Activated T-cell treated with anti-CD3 and anti-CD28 coated beads, Interleukin-2, amount 50 U/mL, for 48 hours (primary cell): ENCODE data around the gene ELOVL5.
A peak's percentile ranks its signal among the peaks of the same experiment; 100 is the strongest.
"Not testable (repeated sequence)": the region's sequence is repeated elsewhere in the genome, so short reads cannot be mapped to it uniquely, and the experiment has no call there.

Source experiments
- DNase-seq, 2 experiments: peaks; one replicate each; pipeline ENCODE4 v3.0.0-alpha.2; 2020

Gene ELOVL5

DNA sequence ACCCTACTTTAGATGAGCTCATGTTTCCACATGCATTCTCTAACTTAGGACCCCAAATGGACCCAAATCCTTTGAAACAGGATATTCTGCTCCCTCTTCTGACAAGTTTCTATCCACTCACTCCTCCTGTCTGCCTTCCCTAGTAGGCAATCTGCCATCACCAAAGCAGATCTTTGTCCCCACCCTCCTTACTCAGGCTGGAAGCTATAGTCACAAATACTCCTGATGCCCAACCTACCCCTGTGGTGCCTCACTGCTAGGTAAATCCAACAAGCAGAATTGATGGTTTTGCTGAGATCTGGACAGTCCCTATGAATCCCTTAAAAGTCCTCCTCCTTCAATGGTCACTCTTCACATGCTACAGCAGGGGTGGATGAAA, 21.7 kb downstream of the ELOVL5 start:
- no peak for DNase-seq

DNA sequence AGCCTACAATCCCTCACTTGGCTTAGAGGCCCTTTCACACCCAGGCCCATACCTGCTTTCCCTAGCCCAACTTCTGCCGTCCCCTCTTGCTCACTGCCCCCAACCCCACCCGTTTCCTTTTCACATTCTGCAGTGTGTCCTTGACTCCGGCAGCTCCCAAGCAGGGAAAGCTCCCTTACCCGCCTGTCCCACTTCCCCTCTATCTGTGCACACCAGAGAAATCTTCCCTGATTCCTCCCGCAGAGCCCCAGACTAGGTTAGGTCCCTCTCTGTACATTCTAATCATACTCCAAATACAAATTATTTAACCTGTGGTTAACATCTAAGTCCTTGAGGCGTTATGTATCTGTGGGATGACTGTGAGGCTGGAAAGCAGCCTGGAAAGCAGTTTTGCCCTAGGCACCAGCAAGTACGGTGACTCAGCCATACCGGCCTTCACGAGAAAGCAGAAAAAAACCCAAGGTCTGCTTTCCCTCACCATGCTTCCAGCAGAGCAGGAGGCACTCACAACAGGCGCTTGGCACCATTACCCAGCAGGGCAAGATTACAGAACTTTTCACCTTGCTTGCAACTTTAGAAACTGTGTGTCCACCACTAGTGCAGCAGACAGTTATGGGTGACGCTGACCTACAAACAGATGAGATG, 22.3 kb downstream of the ELOVL5 start:
- no peak for DNase-seq

DNA sequence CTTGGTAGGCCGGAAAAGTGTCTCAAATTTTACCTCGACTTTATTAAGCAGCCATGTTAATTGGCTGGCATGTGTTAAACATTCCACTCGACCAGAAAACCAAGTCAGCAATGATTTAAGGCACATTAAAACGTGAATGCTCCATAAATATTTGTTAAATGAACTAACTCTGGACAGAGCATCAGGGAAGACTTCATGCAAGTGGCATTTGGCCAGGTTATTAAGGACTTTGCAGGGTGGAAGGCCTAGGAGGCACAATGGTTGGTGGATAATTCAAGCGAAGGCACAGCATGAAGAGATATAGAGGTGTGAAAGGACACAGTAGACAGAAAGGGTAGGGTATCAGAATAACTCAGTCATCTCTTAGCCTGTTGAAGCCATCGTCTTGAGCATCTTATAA, 23.0 kb downstream of the ELOVL5 start:
- DNase-seq, result no peak

DNA sequence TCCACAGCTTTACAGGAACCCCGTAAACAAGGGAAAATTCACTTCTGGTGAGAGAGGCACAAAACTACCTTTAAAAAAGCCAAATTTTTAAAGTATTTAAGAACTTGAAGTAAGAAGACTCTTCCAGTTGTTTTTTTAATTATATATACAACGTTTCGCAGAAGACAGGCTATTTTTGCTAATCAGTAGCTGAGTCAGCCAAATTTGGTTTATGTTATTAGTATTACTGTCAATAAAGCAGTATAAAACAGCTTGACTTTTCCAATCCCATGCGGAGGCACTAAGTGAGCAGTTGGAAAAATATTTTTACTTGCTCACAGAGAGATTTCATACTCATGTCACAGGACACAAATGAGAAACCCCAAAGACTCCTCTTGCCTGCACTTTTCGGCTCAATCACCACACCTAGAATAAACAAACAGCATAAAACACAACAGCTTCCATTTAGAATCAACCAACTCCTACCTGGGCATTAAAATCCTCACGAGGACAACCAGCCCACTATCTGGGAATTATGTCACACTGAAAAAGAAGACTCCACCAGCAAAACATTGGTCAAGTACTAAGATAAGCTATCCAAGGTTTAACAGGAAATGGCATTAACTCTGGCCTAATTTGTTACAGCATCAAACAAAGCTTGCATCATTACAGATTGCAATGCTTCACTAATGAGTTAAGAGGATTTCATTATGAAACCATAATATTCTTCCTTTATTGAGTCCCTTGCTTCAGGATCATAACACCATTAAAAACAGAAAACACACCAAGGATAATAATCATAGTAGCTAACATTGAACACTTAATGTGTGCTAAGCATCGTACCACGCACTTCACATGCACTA, 26.3 kb downstream of the ELOVL5 start:
- DNase-seq, result no peak

DNA sequence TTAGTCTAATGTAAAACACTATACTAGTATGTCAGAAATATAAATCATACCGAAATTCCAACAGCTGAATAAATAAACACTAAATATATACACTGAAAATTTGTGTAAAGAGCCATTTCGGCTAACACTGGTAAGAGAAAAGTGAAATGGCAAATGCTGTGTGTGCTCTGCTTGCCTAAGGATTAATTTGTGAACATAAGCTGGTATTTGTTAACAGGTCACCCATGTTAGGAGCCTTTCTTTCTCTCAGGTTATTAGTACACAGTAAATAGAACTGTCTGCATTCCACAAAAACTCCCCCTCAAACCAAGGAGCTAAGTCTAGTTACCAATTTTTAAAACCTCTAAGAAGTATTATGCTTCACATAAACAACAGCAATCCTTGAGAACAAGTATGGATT, 27.0 kb downstream of the ELOVL5 start:
- DNase-seq, result no peak

DNA sequence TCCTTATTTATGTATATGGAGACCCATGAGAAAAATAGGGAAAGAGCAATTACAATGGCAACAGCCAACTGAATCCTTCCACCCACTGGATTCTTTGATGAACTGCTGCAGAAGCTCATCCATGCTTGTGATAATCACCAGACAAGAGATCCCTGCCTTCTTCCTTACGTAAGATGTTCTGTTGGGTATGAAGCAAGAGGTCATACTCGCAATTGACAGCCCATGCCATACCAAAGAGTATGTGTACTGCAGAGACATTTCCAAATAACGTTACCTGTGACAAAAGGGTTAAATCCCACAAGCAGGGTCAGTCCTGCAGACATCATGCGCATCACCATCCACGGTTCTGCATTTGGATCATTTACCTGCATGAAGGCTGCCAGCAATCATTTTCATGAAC, 27.8 kb downstream of the ELOVL5 start:
- DNase-seq, result no peak

DNA sequence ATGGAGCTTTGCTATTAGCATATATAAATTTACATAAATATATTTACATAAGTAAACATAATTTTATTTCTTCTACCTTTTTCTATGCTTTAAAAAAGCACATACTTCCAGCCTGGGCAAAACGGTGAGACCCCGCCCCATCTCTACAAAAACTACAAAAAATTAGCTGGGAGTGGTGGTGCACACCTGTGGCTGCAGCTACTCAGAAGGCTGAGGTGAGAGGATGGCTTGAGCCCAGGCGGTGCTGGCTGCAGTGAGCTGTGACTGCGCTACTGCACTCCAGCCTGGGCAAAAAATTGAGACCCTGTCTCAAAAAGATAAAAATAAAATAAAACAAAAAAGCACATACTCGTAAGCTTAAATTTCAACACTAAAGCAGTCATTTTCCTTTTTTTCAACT, 30.3 kb downstream of the ELOVL5 start:
- DNase-seq, result no peak

DNA sequence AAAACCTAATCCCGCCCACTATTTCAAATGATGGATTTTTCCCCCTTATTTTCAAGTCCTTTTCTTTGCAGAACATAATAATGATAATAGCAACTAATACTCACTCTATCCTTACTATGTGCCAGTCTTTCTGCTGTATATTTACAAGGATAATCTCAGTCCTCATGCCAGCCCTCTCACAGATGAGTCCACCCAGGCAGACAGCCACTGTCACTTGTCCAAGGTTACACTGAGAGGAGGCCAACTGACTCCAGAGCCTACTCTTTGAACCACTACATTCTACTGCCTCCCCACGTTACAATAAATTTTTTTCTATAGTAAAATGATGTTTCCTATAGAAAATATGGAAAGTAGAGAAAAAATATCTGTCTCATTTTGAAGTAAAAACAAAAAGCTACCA, 30.9 kb downstream of the ELOVL5 start:
- no peak for DNase-seq

DNA sequence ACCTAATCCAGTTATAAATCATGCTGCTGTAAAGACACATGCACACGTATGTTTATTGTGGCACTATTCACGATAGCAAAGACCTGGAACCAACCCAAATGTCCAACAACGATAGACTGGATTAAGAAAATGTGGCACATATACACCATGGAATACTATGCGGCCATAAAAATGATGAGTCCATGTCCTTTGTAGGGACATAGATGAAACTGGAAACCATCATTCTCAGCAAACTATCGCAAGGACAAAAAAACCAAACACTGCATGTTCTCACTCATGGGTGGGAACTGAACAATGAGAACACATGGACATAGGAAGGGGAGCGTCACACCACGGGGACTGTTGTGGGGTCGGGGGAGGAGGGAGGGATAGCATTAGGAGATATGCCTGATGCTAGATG, 31.5 kb downstream of the ELOVL5 start:
- DNase-seq, result not testable (repeated sequence)

DNA sequence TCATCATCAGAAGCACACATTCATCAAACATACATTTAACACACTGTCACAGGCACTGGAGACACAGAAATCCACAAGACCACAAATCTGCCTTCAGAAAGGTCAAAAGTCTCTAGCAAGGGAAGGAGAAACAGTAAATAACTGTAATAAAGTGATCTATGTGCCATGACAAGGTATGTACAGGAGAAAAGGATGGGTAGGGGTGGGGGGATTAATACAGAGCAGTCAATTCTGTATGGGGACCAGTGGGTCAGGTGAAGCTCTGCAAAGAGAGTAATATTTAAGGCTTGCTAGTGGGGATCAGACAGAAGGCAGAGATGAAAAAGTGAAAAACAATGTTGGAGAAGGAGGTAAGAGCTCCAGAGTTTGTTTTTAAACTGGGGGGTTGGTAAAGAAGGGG, 32.6 kb downstream of the ELOVL5 start:
- no peak for DNase-seq

DNA sequence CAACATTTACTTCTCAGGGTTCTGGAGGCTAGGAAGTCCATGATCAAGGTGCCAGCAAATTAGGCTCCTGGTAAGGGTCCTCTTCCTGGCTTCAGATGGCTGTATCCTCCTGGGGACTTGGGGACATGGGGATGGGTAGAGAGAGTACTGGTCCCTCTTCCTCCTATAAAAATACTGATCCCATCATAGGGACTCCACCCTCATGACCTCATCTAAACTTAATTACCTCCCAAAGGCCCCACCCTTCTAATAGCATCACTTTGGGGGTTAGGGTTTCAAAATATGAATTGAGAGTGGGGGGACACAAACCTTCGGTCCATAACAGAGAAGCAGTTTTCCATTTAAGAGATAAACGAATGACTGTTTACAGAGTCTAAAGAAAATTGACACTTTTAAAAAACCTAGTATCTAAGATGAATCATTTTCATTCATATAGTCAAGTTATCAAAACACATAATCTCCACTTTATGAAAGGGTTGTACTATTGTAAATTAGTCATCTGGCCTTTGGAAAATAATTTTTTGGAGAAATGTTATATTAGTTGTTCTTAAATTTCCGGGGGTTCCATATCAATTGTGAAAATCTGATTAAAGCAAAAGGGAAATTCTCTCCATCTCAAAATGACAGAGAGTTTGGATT, 33.5 kb downstream of the ELOVL5 start:
- DNase-seq, result no peak

DNA sequence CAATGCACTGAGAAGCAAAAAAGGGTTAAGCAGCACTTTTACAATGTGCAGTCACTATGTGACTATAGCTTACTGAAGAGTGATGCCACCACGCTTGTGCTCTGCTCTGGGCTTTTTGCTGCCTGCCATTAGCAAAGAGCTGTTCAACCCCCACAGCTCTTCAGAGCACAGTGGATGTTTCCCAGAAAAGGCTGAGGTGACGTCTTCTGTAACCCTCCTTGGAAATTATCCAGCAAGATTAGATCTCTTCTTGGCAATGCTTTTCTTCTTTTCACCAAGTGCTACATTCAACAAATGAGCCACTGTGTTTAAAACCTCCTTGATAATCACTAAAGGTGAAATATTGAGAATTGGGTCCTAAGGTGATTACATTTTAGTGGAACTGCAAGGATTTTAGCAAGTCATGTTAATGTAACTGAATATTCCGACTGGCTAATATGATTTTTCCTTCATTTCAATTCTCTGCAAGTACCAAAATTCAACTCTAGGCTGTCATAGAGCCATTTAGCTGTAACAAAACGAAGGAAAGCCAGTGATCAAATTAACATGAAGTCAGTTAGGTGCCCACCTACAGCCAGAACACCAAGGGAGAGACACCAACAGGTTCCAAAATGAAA, 34.9 kb downstream of the ELOVL5 start:
- no peak for DNase-seq

DNA sequence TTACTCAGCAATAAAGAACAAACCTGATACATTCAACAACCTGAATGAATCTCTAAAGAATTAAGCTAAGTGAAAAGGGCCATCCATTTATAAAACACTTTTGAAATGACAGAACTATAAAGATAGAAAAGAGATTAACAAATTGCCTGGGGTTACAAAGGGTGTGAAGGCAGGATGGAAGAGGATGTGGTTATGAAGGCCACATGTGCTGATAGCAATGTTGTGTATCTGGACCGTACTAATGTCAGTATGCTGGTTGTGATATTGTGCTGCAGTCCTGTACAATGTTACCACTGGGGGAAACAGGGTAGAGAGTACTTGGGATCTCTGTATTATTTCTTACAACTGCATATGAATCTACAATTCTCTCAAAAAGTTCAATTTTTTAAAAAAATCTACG, 36.4 kb downstream of the ELOVL5 start:
- no peak for DNase-seq

DNA sequence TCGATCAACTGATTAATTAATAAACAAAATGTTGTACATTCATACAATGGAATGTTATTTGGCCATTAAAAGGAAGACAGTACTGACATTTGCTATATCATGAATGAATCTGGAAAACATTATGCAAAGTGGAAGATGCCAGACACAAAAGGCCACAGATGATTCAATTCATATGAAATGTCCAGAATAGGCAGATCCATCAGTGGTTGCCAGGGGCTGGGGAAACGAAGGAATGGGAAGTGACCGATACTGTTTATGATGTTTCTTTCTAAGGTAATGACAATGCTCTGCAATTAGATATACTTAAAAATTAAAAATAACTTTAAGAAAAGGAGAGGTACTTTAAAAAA, 37.2 kb downstream of the ELOVL5 start:
- no peak for DNase-seq

DNA sequence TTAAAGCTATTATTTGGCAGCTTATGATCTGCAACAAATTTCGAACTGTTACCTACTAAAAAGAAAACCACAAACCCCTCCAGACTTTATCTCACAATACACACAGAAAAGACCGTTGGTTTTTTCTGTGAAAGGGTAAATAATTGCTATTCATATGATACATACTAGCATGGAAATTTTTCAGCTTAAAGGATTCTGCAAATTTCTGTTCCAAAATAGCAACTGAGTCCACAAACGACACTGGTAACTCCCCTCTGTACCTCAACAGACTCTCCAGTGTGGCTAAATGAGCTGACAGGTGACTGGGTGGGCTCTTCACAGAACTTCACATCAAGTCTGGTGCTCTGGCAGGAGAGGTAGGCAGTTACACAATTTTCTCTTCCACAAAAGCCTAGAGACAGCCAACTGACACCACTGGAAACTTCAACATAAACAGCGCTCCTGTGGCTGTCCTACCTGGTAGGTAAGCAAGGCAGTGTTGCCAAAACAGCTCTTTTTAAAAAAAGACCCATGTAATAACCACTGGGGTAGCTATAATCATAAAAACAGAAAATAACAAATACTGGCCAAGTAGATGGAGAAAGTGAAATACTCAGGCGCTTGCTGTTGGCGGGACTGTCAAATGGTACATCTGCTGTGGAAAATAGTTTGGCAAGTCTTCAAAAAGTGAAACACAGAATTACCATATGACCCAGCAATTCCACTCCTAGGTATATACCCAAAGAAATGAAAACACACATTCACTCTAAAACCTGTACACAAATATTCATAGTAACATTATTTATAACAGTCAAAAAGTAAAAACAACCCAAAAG, 37.8 kb downstream of the ELOVL5 start:
- DNase-seq, result no peak

DNA sequence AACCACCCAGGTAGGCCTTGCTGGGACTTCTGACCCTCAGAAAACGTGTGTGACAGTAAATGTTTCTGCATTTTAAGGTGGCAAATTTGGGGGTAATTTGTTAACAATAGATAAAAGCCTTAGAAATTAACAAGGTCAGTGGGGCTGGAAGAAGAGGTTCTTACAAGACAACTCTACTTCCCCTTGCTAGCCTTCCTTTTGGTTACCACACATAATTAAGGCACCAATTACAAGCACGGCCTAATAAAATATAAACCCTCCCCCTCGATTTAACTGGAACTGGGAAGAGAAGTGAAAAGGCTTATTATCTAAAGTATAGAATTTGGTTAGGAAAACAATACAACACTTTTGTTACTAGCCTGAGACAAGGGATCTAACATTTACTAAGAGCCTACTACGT, 38.8 kb downstream of the ELOVL5 start:
- no peak for DNase-seq

DNA sequence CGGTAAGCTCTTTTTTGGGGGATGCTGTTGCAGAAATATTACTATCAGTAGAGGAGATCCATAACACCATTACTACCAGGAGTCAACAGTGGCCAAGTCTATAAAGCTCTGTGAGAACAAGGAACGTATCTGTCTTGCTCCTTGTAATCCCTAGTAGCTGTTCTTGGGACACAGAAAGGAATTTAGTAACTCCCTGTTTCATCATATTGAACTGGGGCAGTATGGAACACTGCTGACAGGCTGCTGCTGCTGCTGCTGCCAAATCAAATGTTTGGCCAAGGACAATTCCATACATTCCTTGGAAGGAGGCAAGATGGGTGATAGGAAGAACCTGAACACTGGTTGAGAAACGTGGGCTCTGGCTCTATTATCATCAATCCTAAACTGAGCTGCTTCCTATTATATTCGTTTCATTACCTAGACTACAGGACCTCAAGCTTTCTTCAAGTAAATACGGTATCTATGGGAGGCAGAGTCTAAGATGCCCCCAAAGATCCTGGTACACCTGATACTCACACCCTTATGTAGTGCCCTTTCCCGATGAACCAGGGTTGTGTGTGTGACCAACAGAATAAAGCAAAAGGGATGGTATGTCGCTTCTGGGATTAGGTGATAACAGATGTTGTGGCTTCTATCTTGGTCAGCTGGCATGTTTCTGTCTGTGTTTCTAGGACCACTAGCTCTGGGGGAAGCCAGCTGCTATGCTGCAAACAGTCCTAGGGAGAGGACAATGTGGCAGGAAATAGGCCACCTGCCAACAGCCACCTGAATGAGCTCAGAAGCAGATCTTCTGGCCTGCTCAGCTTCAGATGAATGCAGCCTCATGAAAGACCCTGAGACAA, 39.5 kb downstream of the ELOVL5 start:
- no peak for DNase-seq

DNA sequence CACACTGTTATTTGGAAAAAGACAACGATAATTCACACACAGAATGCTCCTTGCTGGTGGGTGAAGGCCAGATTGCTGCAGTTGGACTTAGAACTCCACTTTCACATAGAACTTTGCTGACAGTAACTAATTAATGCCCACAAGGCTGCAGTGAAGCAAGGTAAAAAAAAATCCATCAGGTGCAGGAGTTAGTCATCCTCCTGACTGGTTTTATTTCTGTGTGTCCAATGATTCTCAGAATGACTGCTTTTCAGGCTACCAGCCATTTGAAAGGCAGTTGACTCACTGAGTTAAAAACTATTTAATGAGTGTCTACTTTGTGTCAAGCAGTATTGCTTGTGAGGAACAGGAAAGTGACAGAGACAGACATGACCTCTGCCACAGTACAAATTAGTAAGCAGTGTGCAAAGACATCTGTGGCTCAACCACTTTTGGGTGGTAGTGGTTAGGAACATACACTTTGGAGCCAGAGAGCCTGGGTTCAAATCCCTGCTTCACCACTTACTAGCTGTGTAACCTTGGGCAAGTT, 41.9 kb downstream of the ELOVL5 start:
- DNase-seq, result peak; percentile 51 to 55

DNA sequence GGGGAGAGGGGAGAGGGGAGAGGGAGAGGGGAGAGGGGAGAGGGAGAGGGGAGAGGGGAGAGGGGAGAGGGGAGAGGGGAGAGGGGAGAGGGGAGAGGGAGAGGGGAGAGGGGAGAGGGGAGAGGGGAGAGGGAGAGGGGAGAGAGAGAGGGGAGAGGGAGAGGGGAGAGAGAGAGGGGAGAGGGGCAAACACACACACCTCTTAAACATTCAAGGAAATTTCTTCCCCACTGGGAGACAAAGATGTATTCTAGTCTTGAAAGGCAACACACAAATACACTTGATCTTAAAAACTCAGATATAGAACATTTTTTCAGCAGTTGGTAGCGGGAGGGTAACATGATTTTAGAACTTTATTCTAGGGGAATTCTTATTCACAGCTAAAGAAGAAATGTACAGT, 42.5 kb downstream of the ELOVL5 start:
- DNase-seq, result not testable (repeated sequence)

DNA sequence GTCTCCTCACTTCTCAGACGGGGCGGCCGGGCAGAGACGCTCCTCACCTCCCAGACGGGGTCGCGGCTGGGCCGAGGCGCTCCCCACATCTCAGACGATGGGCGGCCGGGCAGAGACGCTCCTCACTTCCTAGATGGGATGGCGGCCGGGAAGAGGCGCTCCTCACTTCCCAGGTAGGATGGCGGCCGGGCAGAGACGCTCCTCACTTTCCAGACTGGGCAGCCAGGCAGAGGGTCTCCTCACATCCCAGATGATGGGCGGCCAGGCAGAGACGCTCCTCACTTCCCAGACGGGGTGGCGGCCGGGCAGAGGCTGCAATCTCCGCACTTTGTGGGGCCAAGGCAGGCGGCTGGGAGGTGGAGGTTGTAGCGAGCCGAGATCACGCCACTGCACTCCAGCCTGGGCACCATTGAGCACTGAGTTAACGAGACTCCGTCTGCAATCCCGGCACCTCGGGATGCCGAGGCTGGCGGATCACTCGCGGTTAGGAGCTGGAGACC, 43.2 kb downstream of the ELOVL5 start:
- not testable (repeated sequence) for DNase-seq

DNA sequence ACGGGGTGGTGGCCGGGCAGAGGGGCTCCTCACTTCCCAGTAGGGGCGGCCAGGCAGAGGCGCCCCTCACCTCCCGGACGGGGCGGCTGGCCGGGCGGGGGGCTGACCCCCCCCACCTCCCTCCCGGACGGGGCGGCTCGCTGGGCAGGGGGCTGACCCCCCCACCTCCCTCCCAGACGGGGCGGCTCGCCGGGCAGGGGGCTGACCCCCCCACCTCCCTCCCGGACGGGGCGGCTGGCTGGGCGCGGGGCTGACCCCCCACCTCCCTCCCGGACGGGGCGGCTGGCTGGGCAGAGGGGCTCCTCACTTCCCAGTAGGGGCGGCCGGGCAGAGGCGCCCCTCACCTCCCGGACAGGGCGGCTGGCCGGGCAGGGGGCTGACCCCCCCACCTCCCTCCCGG, 43.8 kb downstream of the ELOVL5 start:
- not testable (repeated sequence) for DNase-seq
